ENCODE results near the gene VPS9D1.

The VPS9D1 gene

GRCh38 chr16:89661215-89661614 lies 59.5 kb downstream of the VPS9D1 start:
- H3K4me1 ChIP-seq: peaks cover 0 to 21% (median 19%) of the 10 kb centered on the region in 4 donors
- DNase-seq: no peak
- no peaks in the 10 kb centered on the region for H3K27me3 ChIP-seq
- no peaks in the 10 kb centered on the region for H3K9me3 ChIP-seq
- TF ChIP-seq, protein P1, sequence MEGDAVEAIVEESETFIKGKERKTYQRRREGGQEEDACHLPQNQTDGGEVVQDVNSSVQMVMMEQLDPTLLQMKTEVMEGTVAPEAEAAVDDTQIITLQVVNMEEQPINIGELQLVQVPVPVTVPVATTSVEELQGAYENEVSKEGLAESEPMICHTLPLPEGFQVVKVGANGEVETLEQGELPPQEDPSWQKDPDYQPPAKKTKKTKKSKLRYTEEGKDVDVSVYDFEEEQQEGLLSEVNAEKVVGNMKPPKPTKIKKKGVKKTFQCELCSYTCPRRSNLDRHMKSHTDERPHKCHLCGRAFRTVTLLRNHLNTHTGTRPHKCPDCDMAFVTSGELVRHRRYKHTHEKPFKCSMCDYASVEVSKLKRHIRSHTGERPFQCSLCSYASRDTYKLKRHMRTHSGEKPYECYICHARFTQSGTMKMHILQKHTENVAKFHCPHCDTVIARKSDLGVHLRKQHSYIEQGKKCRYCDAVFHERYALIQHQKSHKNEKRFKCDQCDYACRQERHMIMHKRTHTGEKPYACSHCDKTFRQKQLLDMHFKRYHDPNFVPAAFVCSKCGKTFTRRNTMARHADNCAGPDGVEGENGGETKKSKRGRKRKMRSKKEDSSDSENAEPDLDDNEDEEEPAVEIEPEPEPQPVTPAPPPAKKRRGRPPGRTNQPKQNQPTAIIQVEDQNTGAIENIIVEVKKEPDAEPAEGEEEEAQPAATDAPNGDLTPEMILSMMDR (IDR thresholded peaks at IDR 0.05): no peak
- intact Hi-C loops (cut with DNase I; ENCODE audit: low total_unique reads): no loop called here
- no peak overlapping the region for H3K27ac ChIP-seq
- H3K36me3 ChIP-seq: peaks cover 4 to 49% (median 5%) of the 10 kb centered on the region in 3 donors
- no peak overlapping the region for H3K4me3 ChIP-seq

DNA sequence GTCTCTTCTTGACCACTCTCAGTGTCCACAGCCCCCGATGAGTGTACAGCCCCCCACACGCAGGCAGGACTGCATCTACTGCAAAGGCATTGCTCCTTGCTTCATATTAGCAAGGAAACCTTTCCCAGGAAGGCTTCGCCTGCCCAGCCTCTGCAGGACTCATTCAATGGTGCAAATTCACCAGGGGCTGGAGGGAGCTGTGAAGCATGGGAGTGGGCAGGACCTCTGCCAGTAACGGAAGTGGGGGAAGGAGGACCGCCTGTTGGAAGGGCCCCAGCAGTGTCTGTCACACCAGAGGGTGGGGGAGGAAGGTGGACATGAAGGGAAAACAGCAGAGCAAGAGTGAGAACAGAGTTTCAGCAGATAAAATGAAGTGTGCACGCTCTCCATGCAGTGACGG lies 60.6 kb downstream of the VPS9D1 start:
- DNase-seq: no peak
- H3K9me3 ChIP-seq: no peaks in the 10 kb centered on the region
- intact Hi-C loops (cut with DNase I; ENCODE audit: low total_unique reads): no loop called here

GRCh38 chr16:89658221-89658879 lies 62.3 kb downstream of the VPS9D1 start:
- Histone ChIP-seq H3K9me3 (no peaks in the 10 kb centered on the region), H3K36me3 (peaks cover 2 to 33% (median 4%) of the 10 kb centered on the region in 3 donors), H3K27ac (peak overlapping the region; percentile 82), H3K4me3 (peak overlapping the region; percentile 78 to 89), H3K27me3 (no peaks in the 10 kb centered on the region), H3K4me1 (peaks cover 0 to 25% (median 20%) of the 10 kb centered on the region in 4 donors)
- TF ChIP-seq, protein P1 (IDR thresholded peaks at IDR 0.05): no peak
- intact Hi-C loops (cut with DNase I; ENCODE audit: low total_unique reads): no loop called here
- no peak for DNase-seq

More for the DNA sequence above, 60.6 kb downstream of the VPS9D1 start:
- H3K27me3 ChIP-seq: no peaks in the 10 kb centered on the region
- TF ChIP-seq, protein P1 (IDR thresholded peaks at IDR 0.05): no peak
- no peak overlapping the region for H3K4me3 ChIP-seq
- H3K27ac ChIP-seq: no peak overlapping the region
- peaks cover 0 to 25% (median 20%) of the 10 kb centered on the region in 4 donors for H3K4me1 ChIP-seq
- H3K36me3 ChIP-seq: peaks cover 4 to 49% (median 5%) of the 10 kb centered on the region in 3 donors

DNA sequence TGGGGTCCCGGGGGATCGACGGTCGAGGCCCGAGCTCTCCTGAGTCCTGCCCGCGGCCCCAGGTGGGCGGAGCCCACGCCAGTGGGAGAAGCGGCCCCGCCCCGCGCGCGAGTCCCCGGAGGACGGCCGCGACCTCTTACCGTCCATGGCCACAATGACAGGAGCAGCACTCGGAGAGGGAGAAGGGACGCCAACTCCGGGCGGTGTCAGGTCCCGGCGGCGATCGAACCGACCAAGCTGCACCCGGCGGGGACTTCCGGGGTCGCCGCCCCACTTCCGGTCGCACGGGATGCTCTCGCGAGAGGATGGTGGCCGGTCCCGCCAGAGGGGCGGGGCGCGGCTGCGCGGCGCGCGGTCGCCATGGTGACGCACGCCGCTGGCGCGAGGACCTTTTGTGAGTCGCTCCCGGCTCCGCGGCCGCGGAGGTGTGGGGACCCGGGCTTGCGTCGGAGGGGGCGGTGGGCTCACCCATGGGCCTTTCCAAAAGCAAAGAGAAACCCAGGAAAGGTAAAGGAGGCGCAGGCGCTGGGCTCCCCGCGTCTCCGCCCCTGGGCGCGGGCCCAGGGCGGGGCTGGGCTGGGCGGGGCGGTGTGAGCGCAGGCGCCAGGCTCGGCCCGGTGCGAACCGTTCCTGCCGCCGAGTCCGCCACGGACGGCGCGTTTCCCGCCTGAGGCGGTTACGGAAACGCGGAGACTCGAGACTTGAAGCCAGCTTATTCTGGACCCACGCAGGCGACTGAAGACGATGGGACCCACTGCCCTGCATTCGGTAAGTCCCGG lies 63.1 kb downstream of the VPS9D1 start, which contains the start of the genes CHMP1A and SPATA33:
Gene CHMP1A, minus strand, starts transcription at position 267 of the 779 bp plus-strand sequence. Its CDS starts 120 bp downstream, at position 147.
Gene SPATA33, plus strand, starts transcription at position 395 of the 779 bp plus-strand sequence. Its CDS starts 76 bp downstream, at position 471.
- TF ChIP-seq, protein P1 (IDR thresholded peaks at IDR 0.05): no peak
- intact Hi-C loops (cut with DNase I; ENCODE audit: low total_unique reads): no loop called here
- H3K27ac ChIP-seq: peak within 1 kb of the TSS; percentile 82
- no peaks in the 10 kb centered on the region for H3K27me3 ChIP-seq
- DNase-seq: peak; percentile 76 to 94
- H3K36me3 ChIP-seq: peaks cover 0 to 30% (median 4%) of the 10 kb centered on the region in 3 donors
- peak within 1 kb of the TSS; percentile 78 to 89 for H3K4me3 ChIP-seq
- peaks cover 0 to 25% (median 20%) of the 10 kb centered on the region in 4 donors for H3K4me1 ChIP-seq
- no peaks in the 10 kb centered on the region for H3K9me3 ChIP-seq

All from tibial artery (tissue), 4 donors.